H1 (cell line): ENCODE measurements around the gene ASPN. TPM values are rescaled to one million over a fixed set of nuclear protein-coding genes. Genes with fewer than 3 reads are reported as not detected.

Experiments used
- ASH2L ChIP-seq: fragments of 200-600, 300-600 bp; sonication (generic); IDR thresholded peaks from one replicate; pipeline ENCODE4 v1.7.1; 2017; ENCODE audit warnings: low read length
- CEBPB ChIP-seq: IDR thresholded peaks from 2 replicates; pipeline ENCODE4 v1.6.1; 2012; ENCODE audit warnings: low read depth, low read length
- JUN ChIP-seq: IDR thresholded peaks from 2 replicates; pipeline ENCODE4 v1.6.1; 2011; ENCODE audit warnings: low read depth, mild to moderate bottlenecking, improper control_type of control experiment, low read length
- KDM1A ChIP-seq: fragments of 200-600, 300-600 bp; sonication (generic); IDR thresholded peaks from 2 replicates; pipeline ENCODE4 v1.7.1; 2016; ENCODE audit warnings: mild to moderate bottlenecking, low read length, borderline replicate concordance
- NRF1 ChIP-seq: IDR thresholded peaks from 2 replicates; pipeline ENCODE4 v1.6.1; 2011; ENCODE audit warnings: mild to moderate bottlenecking, low read depth, low read length, improper control_type of control experiment
- POU5F1 ChIP-seq: IDR thresholded peaks from 2 replicates; pipeline ENCODE4 v1.6.1; 2011; ENCODE audit warnings: low read depth, mild to moderate bottlenecking, low read length, moderate library complexity
- RAD21 ChIP-seq, 2 experiments: IDR thresholded peaks in 1 of 2; conservative IDR thresholded peaks in 1 of 2; 2 replicates each; pipeline ENCODE4 v1.6.1; 2011; ENCODE audit warnings: low read depth in 2 of 2, low read length in 2 of 2, improper control_type of control experiment in 1 of 2, inconsistent platforms in 1 of 2, mild to moderate bottlenecking in 1 of 2, moderate library complexity in 1 of 2
- SUZ12 ChIP-seq: fragments of 200-600 bp; sonication (generic); IDR thresholded peaks from 2 replicates; pipeline ENCODE4 v1.6.1; 2012; ENCODE audit warnings: mild to moderate bottlenecking, inconsistent platforms, low read length, moderate library complexity, mixed read lengths
- TBP ChIP-seq: IDR thresholded peaks from 2 replicates; pipeline ENCODE4 v1.6.1; 2011; ENCODE audit warnings: low read depth, low read length, improper control_type of control experiment
- polyA plus RNA-seq, 7 experiments: library from polyadenylated mRNA; depleted of rRNA in 3 of 7; stranded (reverse) in 5 of 7; unstranded in 2 of 7; fragments of >200 nt in 5 of 7; fragments of 200-250 nt in 2 of 7; gene quantifications; 1 replicate in 5 of 7; 2 replicates in 1 of 7; 4 replicates in 1 of 7; pipeline versions ENCODE4 v1.2.1 to v1.2.3, GENCODE V29; 2011 to 2013; ENCODE audit warnings: missing spikeins in 2 of 7, mixed read lengths in 2 of 7
- total RNA-seq: library from RNA; stranded (reverse); fragmentation: NEBNext Ultra II Directional; extraction: Animal tissue kit (Norgen Biotek cat#: 25700); gene quantifications from 2 replicates; pipeline ENCODE4 v1.2.1, GENCODE V29; 2021

The ASPN gene
- total and polyA plus RNA-seq, 2 of the 8 experiments (the other 6 are each of a cell fraction or from before 2014, with no cell fraction given): not detected

- TF ChIP-seq KDM1A: no peak
- no peak for TF ChIP-seq TBP
- TF ChIP-seq NRF1: no peak
- TF ChIP-seq ASH2L: no peak
- TF ChIP-seq JUN: no peak
- TF ChIP-seq SUZ12: no peak
- TF ChIP-seq POU5F1: no peak
- TF ChIP-seq RAD21 (IDR thresholded peaks at IDR 0.05 in 1 of 2, conservative IDR thresholded peaks at IDR 0.05 in 1 of 2; ENCODE audit: low read depth in 2 of 2, low read length in 2 of 2): no peak
- no peak for TF ChIP-seq CEBPB
- TF ChIP-seq, all 59 proteins: peak for 0
Measured at GRCh38 chr9:92514635-92515034, 32.3 kb upstream of the ASPN start (continued).
